ENCODE results near the gene NFASC.

Gene NFASC

GRCh38 chr1:204959836-204960235 lies 89.2 kb downstream of the NFASC start:
- no peak for DNase-seq (ENCODE audit: low read depth)

GRCh38 chr1:204960306-204961125 lies 89.9 kb downstream of the NFASC start:
- DNase-seq (ENCODE audit: low read depth), result no peak

GRCh38 chr1:204961765-204962419 lies 91.2 kb downstream of the NFASC start:
- DNase-seq (ENCODE audit: low read depth), result no peak

GRCh38 chr1:204962742-204963632 lies 92.3 kb downstream of the NFASC start:
- no peak for DNase-seq (ENCODE audit: low read depth)

- no peak for DNase-seq (ENCODE audit: low read depth)
Observed at GRCh38 chr1:204967451-204967850, 96.8 kb downstream of the NFASC start.

- no peak for DNase-seq (ENCODE audit: low read depth)
Observed at GRCh38 chr1:204968135-204968534, 97.5 kb downstream of the NFASC start.

- DNase-seq (ENCODE audit: low read depth), result no peak
Observed at GRCh38 chr1:204968951-204969350, 98.3 kb downstream of the NFASC start.

GRCh38 chr1:204970937-204971336 lies 100.3 kb downstream of the NFASC start:
- no peak for DNase-seq (ENCODE audit: low read depth)

GRCh38 chr1:204971517-204972336 lies 101.1 kb downstream of the NFASC start:
- no peak for DNase-seq (ENCODE audit: low read depth)

- DNase-seq (ENCODE audit: low read depth), result no peak
Observed at GRCh38 chr1:204972426-204972825, 101.8 kb downstream of the NFASC start.

- DNase-seq (ENCODE audit: low read depth), result no peak
Observed at GRCh38 chr1:204973449-204973848, 102.8 kb downstream of the NFASC start.

GRCh38 chr1:204974327-204974726 lies 103.7 kb downstream of the NFASC start:
- DNase-seq (ENCODE audit: low read depth), result no peak

- DNase-seq (ENCODE audit: low read depth), result no peak
Observed at GRCh38 chr1:204975021-204975420, 104.4 kb downstream of the NFASC start.

GRCh38 chr1:204975568-204976235 lies 105.0 kb downstream of the NFASC start:
- peak; percentile 14 for DNase-seq (ENCODE audit: low read depth)

GRCh38 chr1:204976646-204977045 lies 106.0 kb downstream of the NFASC start:
- DNase-seq (ENCODE audit: low read depth), result no peak

- no peak for DNase-seq (ENCODE audit: low read depth)
Observed at GRCh38 chr1:204977318-204977717, 106.7 kb downstream of the NFASC start.

GRCh38 chr1:204978782-204979181 lies 108.1 kb downstream of the NFASC start:
- DNase-seq (ENCODE audit: low read depth), result no peak

- DNase-seq (ENCODE audit: low read depth), result no peak
Observed at GRCh38 chr1:204979306-204979705, 108.6 kb downstream of the NFASC start.

- no peak for DNase-seq (ENCODE audit: low read depth)
Observed at GRCh38 chr1:204979891-204980649, 109.4 kb downstream of the NFASC start.

GRCh38 chr1:204980840-204981405 lies 110.3 kb downstream of the NFASC start:
- DNase-seq (ENCODE audit: low read depth), result no peak

All from stimulated activated CD8-positive, alpha-beta memory T cell treated with anti-CD3 and anti-CD28 coated beads, Interleukin-15, amount 100 ng/mL, for 24 hours (primary cell).